HepG2 (cell line): ENCODE results near the gene BRCA1. TPM values are rescaled to one million over a fixed set of nuclear protein-coding genes. Genes with fewer than 3 reads are reported as not detected.

Experiments
- BRF2 ChIP-seq: sonication (generic); formaldehyde crosslinking; IDR thresholded peaks from 2 replicates; pipeline ENCODE4 v1.8.1; 2022; ENCODE audit warnings: mild to moderate bottlenecking, missing genetic modification reagents
- CCAR2 ChIP-seq: fragments of 200-400 bp; formaldehyde crosslinking; optimal IDR thresholded peaks from 2 replicates; pipeline ENCODE3; 2018; ENCODE audit warnings: low read depth, mild to moderate bottlenecking, low read length, moderate library complexity
- JUND ChIP-seq: sonication (generic); formaldehyde crosslinking; IDR thresholded peaks from 2 replicates; pipeline ENCODE4 v1.8.0; 2022; ENCODE audit warnings: mild to moderate bottlenecking, missing genetic modification reagents
- KLF9 ChIP-seq: IDR thresholded peaks from 2 replicates; pipeline ENCODE4 v1.6.1; 2016; ENCODE audit warnings: low read depth
- MAFG ChIP-seq: sonication (generic); formaldehyde crosslinking; IDR thresholded peaks from 2 replicates; pipeline ENCODE4 v1.5.1; 2020; ENCODE audit warnings: mild to moderate bottlenecking, missing genetic modification reagents
- MTERF4 ChIP-seq: sonication (generic); formaldehyde crosslinking; IDR thresholded peaks from 2 replicates; pipeline ENCODE4 v1.8.0; 2023; ENCODE audit warnings: mild to moderate bottlenecking, missing genetic modification reagents
- SIN3A ChIP-seq: IDR thresholded peaks from 2 replicates; pipeline ENCODE4 v1.6.1; 2011; ENCODE audit warnings: low read depth, mild to moderate bottlenecking, control low read depth, low read length, borderline replicate concordance
- SKI ChIP-seq: fragments of 450-650 bp; IDR thresholded peaks from one replicate; pipeline ENCODE4 v1.6.1; 2018; ENCODE audit warnings: mild to moderate bottlenecking; ENCODE audit not compliant: partially characterized antibody
- SNAPC5 ChIP-seq: sonication (generic); formaldehyde crosslinking; IDR thresholded peaks from 2 replicates; pipeline ENCODE4 v1.8.1; 2023; ENCODE audit warnings: mild to moderate bottlenecking, missing genetic modification reagents, borderline replicate concordance
- SOX6 ChIP-seq, 2 experiments: fragments of 450-650 bp in 1 of 2; sonication (generic) in 1 of 2; formaldehyde crosslinking in 1 of 2; IDR thresholded peaks; 2 replicates each; pipeline versions ENCODE4 v1.4.0 to v1.6.1; 2017 to 2020; ENCODE audit warnings: antibody characterized with exemption in 1 of 2, mild to moderate bottlenecking in 1 of 2, missing genetic modification reagents in 1 of 2
- ZNF317 ChIP-seq: sonication (generic); formaldehyde crosslinking; IDR thresholded peaks from 2 replicates; pipeline ENCODE4 v1.5.0; 2020; ENCODE audit warnings: mild to moderate bottlenecking, missing genetic modification reagents
- ZNF563 ChIP-seq: sonication (generic); formaldehyde crosslinking; IDR thresholded peaks from 2 replicates; pipeline ENCODE4 v1.8.0; 2022; ENCODE audit warnings: mild to moderate bottlenecking, moderate library complexity, missing genetic modification reagents
- ZNF703 ChIP-seq: sonication (generic); formaldehyde crosslinking; IDR thresholded peaks from 2 replicates; pipeline ENCODE4 v1.5.1; 2020; ENCODE audit warnings: missing genetic modification reagents, mild to moderate bottlenecking, moderate library complexity, borderline replicate concordance
- polyA plus RNA-seq, 8 experiments: library from polyadenylated mRNA; depleted of rRNA in 3 of 8; stranded (reverse) in 7 of 8; unstranded in 1 of 8; fragments of >200 nt; fragmentation: Illumina TruSeq in 4 of 8; extraction: Trizol in 4 of 8; gene quantifications; 2 replicates each; pipeline versions ENCODE4 v1.2.1 to v1.2.3, GENCODE V29; 2011 to 2016; ENCODE audit warnings: low read depth in 4 of 8, missing spikeins in 1 of 8, mixed read lengths in 1 of 8; ENCODE audit not compliant: insufficient read depth in 1 of 8
- total RNA-seq, 5 experiments: library from RNA; depleted of rRNA; stranded (reverse); fragments of >200 nt; fragmentation: Illumina TruSeq; extraction: Trizol; gene quantifications; 2 replicates each; pipeline ENCODE4 v1.2.3, GENCODE V29; 2016; ENCODE audit warnings: low read depth in 1 of 5
- TF ChIP-seq, protein P1 (sequence below): sonication (generic); formaldehyde crosslinking; IDR thresholded peaks from 2 replicates; pipeline ENCODE4 v1.5.0; 2020; ENCODE audit warnings: mild to moderate bottlenecking, missing genetic modification reagents, borderline replicate concordance
- TF ChIP-seq, protein P2 (sequence below): sonication (generic); formaldehyde crosslinking; IDR thresholded peaks from 2 replicates; pipeline ENCODE4 v1.4.0; 2020; ENCODE audit warnings: mild to moderate bottlenecking, missing genetic modification reagents

The BRCA1 gene
- total and polyA plus RNA-seq, 2 of the 13 experiments (the other 11 are each of a cell fraction or from before 2014, with no cell fraction given), result 13.3 to 37.5 TPM

DNA sequence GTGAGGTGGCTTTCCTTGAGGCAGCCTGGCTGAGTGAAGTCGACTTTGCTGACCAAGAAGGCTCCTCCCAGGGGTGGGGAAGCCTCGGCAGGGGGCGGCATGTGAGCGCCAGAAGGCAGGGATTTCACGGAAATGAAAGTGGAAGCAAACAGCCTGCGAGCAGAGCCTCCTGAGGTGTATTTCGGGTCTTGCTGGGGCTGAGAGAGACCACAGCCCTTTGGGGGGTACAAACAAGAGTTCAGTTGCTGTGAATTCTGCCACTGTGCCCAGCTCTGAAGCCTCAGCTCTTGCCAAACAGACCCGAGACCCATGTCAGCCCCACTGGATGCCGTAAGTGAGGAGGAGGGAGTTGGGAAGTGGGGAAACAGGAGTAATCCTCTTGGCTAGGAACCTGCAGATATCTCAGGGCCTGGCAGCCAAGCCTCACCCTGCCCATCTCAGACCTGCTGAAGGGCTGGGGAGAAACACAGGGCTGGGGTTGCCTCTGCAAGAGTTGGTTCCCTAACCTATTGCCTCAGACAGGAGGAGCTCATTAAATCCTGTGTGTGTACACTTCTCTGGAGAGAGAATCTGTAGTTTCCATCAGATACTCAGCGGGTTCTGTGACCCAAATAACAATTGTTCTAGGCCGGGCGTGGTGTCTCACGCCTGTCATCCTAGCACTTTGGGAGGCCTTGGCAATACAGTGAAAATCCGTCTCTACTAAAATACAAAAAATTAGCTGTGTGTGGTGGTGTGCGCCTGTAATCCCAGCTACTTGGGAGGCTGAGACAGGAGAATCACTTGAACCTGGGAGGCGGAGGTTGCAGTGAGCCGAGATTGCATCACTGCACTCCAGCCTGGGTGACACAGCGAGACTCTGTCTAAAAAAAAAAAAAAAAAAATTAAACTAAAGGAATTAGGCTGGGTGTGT, 118.3 kb downstream of the BRCA1 start, which contains the start of gene IFI35 (continued):
- TF ChIP-seq, protein P1, sequence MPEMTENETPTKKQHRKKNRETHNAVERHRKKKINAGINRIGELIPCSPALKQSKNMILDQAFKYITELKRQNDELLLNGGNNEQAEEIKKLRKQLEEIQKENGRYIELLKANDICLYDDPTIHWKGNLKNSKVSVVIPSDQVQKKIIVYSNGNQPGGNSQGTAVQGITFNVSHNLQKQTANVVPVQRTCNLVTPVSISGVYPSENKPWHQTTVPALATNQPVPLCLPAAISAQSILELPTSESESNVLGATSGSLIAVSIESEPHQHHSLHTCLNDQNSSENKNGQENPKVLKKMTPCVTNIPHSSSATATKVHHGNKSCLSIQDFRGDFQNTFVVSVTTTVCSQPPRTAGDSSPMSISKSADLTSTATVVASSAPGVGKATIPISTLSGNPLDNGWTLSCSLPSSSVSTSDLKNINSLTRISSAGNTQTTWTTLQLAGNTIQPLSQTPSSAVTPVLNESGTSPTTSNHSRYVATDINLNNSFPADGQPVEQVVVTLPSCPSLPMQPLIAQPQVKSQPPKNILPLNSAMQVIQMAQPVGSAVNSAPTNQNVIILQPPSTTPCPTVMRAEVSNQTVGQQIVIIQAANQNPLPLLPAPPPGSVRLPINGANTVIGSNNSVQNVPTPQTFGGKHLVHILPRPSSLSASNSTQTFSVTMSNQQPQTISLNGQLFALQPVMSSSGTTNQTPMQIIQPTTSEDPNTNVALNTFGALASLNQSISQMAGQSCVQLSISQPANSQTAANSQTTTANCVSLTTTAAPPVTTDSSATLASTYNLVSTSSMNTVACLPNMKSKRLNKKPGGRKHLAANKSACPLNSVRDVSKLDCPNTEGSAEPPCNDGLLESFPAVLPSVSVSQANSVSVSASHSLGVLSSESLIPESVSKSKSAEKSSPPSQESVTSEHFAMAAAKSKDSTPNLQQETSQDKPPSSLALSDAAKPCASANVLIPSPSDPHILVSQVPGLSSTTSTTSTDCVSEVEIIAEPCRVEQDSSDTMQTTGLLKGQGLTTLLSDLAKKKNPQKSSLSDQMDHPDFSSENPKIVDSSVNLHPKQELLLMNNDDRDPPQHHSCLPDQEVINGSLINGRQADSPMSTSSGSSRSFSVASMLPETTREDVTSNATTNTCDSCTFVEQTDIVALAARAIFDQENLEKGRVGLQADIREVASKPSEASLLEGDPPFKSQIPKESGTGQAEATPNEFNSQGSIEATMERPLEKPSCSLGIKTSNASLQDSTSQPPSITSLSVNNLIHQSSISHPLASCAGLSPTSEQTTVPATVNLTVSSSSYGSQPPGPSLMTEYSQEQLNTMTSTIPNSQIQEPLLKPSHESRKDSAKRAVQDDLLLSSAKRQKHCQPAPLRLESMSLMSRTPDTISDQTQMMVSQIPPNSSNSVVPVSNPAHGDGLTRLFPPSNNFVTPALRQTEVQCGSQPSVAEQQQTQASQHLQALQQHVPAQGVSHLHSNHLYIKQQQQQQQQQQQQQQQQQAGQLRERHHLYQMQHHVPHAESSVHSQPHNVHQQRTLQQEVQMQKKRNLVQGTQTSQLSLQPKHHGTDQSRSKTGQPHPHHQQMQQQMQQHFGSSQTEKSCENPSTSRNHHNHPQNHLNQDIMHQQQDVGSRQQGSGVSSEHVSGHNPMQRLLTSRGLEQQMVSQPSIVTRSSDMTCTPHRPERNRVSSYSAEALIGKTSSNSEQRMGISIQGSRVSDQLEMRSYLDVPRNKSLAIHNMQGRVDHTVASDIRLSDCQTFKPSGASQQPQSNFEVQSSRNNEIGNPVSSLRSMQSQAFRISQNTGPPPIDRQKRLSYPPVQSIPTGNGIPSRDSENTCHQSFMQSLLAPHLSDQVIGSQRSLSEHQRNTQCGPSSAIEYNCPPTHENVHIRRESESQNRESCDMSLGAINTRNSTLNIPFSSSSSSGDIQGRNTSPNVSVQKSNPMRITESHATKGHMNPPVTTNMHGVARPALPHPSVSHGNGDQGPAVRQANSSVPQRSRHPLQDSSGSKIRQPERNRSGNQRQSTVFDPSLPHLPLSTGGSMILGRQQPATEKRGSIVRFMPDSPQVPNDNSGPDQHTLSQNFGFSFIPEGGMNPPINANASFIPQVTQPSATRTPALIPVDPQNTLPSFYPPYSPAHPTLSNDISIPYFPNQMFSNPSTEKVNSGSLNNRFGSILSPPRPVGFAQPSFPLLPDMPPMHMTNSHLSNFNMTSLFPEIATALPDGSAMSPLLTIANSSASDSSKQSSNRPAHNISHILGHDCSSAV, result 0 out of 2 replicates have a peak, but pooled peaks have one; percentile 37
- TF ChIP-seq BRF2, result no peak
- no peak for TF ChIP-seq MAFG (CRISPR knock-in tag)
- TF ChIP-seq CCAR2, result no peak
- TF ChIP-seq ZNF317 (CRISPR knock-in tag), result no peak
- TF ChIP-seq SKI, result no peak
- 0 out of 2 replicates have a peak, but pooled peaks have one; percentile 3 for TF ChIP-seq JUND (CRISPR knock-in tag)
- TF ChIP-seq KLF9 (CRISPR knock-in tag), result no peak
- TF ChIP-seq MTERF4 (CRISPR knock-in tag), result 0 out of 2 replicates have a peak, but pooled peaks have one; percentile 23
- TF ChIP-seq SIN3A, result no peak
- no peak for TF ChIP-seq SOX6 (IDR thresholded peaks at IDR 0.05)
- TF ChIP-seq SOX6 (CRISPR knock-in tag; IDR thresholded peaks at IDR 0.05), result peak; percentile 45; the same call in 1 of the 2 replicates
- TF ChIP-seq SNAPC5, result no peak
- 0 out of 2 replicates have a peak, but pooled peaks have one; percentile 30 for TF ChIP-seq ZNF563
- no peak for TF ChIP-seq ZNF703
- TF ChIP-seq, protein P2, sequence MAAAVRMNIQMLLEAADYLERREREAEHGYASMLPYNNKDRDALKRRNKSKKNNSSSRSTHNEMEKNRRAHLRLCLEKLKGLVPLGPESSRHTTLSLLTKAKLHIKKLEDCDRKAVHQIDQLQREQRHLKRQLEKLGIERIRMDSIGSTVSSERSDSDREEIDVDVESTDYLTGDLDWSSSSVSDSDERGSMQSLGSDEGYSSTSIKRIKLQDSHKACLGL (CRISPR knock-in tag), result peak; percentile 36; the same call in 1 of the 2 replicates
